Measurements from ENCODE around the gene SREBF2.

- TF ChIP-seq POLR2AphosphoS5 (IDR thresholded peaks at IDR 0.05; ENCODE audit: low read depth, low read length) (no peak), TAF1 (IDR thresholded peaks at IDR 0.05; ENCODE audit: borderline replicate concordance, insufficient read depth, low read length) (no peak), SIN3A (IDR thresholded peaks at IDR 0.05; ENCODE audit: borderline replicate concordance, insufficient read depth, low read length) (no peak), REST (IDR thresholded peaks at IDR 0.05; ENCODE audit: insufficient read depth in 1 of 2, low read depth in 2 of 2, low read length in 2 of 2) (no peak)
These were observed 19.0 kb upstream of the SREBF2 start for GRCh38 chr22:41813726-41814410.

All from PFSK-1 (cell line).